NK-92 (cell line): ENCODE results near the gene THAP7.

Experiments
- DNase-seq: peaks from one replicate; lab custom pipeline; 2025; ENCODE audit not compliant: unreplicated experiment; lab: John Stamatoyannopoulos, UW

Gene THAP7

DNA sequence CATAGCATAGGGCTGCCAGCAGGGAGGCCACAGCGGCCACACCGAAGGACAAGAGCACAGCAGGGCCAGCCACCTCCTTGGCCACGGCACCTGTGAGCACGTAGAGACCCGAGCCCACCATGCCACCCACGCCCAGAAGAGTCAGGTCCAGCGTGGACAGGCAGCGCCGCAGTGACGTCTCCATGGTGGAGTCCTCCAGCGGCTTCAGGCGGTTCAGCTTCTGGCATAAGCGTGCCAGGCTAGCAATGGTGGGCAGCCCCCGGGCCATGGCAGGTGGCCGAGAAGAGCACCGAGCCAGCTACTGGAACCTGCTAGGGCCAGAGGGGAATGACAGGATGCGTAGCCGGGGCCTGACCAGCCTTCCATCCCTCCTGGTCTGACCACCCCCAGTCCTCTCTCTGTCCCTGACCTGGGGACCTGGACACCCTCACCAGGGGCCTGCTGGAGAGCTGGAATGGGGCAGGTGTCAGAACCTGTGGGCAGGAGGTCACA lies 29.7 kb upstream of the THAP7 start:
- no peak for DNase-seq

DNA sequence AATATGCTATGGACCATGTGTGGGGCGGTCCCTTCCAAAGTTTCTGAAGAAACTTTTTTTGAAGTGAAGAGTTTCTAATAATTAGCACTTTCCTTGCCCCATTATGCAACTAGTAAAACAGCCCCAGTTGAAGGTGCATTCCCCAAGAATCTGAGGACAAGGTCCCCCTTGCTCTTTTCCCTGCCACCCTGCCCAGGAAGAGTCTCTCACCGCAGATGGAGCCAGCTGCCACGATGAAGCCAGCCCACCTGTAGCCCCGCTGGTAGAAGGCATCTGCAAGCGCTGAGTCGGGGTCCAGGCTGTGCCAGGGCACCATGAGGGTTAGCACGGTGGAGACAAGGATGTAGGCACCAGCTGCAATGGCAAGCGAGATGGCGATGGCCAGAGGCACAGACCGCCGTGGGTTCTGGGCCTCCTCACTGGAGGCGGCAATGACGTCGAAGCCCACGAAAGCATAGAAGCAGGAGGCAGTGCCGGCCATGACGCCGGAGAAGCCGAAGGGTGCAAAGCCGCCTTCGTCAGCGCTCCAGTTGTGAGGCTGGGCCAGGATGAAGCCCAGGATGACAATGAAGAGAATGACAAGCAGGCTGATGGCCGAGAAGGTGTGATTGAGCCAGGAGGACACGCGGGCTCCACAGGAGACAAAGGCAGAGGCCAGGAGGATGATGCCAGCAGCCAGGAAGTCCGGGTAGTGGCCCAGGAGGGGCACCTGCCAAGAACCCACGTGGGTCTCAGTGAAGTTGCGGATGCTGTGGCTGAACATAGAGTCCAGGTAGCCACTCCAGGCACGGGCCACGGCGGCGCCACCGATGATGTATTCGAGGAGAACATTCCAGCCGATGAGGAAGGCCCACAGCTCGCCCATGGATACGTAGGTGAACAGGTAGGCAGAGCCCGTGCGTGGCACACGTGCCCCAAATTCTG lies 29.0 kb upstream of the THAP7 start:
- no peak for DNase-seq

DNA sequence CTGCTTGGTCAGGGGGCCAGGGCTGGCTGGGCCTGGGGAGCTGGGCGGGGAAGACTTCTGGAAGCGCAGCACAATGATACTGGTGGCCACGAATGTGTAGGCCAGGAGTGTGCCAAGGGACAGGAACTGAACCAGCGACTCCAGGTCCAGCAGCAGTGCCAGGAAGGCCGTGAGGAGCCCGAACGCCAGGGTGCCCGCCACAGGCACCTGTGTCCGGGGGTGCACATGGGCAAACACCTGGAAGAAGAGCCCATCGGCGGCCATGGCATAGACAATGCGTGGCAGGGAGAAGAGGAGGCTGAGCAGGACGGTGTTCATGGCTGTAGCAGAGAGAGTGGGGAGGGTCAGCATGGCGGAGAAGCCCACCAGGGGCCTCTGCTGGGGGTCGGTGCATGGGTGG lies 28.1 kb upstream of the THAP7 start:
- DNase-seq: no peak

DNA sequence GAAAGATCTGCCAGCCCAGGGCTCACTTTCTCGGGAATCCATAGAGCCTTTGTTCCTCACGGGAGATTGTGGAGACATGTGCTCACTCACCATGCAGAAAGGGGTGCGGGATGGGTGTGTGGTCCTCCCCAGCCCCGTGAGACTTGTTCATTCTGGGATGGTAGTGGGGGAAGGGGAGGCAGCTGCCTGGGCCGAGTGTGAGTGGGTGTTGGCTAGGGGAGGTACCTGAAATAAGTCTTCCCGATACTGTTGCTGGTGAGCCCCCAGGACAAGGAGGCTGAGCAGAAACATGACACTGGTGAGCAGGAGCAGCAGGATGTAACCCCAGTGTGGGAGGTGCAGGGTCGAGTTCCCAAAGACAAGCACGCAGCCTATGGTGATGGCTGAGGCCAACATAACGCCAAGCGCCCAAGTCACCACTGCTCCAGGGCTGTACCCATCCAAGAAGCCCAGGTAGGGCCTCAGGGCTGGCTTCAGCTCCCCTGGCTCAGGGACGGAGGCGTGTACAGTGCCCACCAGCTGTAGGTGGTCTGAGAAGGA lies 27.6 kb upstream of the THAP7 start:
- DNase-seq: no peak

DNA sequence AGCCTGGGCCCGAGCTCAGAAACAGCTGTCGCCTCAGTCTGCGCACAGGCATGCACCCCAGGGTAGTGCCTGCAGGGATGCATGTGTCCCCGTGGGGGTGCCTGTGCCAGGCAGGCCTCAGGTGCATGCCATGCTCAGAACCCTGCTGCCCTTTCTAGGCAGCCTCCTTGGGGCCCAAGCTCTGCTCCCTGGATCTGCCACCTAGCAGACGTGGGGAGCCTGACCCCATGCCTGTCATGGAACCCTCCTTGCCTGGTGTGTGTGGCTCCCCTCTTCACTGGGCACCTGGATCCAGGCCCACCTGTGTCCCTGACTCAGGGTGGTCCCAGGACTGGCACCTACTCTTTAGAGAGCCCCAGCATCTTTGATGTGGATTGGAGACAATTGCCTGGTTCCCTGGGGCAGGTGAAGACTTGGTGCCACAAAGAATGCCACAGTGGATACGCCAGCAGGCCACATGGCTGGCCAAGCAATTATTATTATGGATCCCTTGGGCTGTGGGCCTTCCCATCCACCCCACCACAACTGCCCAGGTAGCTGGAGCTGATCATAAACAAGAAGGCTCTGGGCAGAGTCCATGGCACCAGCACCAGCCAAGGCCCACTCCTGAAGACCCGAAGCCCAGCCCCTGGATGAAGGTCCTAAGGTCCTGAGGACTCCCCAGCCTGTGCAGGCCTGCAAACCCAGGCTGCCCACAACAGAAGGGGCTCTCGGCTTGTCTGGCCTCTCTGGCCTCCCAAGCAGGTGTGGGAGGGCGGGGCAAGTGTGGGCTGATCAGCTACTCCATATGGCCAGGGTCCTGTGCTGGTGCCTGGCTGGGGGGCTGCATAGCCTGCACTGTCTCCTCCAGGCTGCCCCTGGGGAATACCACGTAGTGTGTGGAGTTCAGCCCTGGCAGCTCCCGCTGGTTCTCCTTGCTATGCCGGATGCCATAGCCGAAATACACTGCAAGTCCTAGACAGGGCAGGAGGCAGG lies 26.6 kb upstream of the THAP7 start:
- DNase-seq: no peak

DNA sequence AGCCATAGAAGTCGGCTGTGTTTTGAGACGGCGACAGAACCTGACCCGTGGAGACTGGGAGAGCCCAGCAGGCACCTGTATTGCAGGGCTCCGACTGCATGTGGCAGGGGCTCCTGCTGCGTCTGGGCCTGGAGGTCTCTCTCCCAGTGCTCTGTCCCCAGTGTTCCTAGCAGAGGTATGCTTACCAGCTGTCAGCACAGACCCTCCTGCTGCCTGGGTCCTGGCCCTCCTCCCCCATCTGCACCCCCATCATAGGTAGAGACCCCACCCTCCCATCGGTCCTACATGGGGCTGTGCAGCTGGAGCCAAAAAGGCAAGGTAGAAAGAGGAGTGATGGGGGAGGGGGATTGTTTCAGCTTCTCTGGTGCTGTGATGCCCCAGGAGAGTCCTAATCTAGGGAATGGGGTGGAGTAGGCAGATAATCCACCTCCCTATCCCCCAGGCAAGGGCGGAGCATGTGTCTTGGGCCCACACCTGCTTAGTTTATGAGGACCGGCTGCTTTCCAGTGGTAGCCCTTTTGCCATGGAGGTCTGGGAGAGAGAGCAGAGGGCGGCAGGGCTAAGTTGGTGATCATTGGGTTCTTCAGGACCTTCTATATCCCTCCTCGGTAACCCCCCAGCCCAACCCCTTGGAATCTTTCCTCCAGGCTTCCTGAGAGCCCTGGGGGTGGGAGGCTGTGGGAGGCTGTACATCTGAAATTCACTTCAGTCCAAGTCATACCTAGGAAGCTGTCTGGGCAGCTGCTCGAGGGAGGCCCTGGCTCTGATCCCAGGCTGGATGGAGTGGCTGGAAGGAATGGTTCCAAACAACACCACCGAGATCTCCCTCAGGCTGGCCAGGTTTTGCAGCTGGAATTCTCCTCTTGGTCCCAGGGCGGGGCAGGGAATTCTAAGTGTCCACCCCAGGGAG lies 25.1 kb upstream of the THAP7 start:
- DNase-seq: no peak

DNA sequence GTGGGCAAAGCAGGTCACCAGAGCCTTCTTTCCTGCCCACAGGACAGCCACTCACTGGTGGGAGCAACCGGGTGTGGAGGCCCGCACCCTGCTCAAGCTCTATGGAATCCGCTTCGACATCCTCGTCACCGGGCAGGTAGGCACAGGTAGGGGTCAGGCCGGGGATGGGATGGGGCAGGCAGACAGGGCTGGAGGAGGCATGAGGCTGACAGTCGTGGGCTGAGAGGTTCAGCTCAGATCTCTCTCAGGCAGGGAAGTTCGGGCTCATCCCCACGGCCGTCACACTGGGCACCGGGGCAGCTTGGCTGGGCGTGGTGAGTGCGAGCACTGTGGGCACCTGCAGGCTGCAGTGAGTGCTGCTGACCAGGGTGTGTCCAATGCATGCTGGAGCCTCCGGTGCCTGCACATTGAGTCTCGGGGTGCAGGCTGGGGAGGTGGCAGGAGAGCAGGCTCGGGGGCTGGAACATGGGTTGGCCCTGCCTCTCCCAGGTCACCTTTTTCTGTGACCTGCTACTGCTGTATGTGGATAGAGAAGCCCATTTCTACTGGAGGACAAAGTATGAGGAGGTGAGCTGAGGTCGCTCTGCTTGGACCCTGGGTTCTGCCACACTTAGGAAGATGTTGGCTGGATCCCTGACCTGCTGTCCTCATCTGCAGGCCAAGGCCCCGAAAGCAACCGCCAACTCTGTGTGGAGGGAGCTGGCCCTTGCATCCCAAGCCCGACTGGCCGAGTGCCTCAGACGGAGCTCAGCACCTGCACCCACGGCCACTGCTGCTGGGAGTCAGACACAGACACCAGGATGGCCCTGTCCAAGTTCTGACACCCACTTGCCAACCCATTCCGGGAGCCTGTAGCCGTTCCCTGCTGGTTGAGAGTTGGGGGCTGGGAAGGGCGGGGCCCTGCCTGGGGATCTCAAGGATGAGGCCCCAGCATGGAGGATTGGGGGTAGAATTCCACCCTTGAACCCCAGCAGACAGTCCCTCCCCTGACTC lies 24.1 kb upstream of the THAP7 start:
- DNase-seq: no peak

DNA sequence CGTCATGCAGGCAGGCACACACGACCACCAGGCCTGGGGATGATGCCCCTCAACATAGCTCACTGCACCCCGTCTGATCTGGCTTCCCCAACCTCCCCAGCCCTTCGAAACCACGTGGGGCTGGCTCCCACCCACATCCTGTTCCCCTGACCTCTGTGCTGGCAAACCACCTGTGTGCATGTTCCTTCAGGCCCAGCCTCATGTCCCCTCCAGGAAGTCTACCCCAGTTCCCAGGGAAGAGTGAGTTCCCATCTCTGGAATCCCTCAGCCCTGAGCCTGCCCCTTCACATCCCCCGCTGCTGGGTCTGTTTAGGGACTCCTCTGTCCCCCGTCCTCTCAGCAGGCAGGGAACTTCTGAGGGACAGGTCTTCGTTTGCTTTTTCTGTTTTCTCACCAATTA lies 23.3 kb upstream of the THAP7 start:
- no peak for DNase-seq

DNA sequence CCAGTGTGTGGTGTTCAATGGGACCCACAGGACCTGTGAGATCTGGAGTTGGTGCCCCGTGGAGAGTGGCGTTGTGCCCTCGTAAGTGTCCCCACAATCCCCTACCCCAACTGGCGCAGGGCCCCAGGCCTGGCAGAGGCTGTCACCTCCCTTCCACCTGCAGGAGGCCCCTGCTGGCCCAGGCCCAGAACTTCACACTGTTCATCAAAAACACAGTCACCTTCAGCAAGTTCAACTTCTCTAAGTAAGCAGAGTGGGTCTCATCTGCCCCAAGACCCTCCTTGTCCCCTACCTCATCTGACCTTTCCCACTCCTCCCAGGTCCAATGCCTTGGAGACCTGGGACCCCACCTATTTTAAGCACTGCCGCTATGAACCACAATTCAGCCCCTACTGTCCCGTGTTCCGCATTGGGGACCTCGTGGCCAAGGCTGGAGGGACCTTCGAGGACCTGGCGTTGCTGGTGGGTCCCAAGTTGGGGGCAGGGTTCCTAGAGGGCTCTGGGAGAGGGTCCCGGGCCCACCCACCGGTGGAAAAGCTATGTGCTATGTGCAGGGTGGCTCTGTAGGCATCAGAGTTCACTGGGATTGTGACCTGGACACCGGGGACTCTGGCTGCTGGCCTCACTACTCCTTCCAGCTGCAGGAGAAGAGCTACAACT lies 21.2 kb upstream of the THAP7 start:
- no peak for DNase-seq

DNA sequence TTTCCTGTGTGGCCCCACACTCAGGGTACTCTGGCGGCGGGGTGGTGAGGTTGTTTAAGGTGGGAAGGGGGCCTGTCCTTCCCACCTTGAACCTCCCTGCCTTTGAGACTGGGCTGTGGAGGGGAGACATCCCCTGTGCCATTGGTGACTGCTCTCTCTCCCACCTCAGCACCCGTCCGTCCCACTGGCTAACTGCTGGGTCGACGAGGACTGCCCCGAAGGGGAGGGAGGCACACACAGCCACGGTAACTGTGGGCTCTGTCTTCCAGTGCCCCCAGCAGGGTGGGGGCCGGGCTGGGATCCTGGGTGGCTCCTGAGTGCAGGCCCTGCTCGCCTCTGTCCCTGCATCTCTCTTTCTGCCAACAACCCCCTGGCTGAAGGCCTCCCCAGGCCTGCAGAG lies 20.6 kb upstream of the THAP7 start:
- no peak for DNase-seq

DNA sequence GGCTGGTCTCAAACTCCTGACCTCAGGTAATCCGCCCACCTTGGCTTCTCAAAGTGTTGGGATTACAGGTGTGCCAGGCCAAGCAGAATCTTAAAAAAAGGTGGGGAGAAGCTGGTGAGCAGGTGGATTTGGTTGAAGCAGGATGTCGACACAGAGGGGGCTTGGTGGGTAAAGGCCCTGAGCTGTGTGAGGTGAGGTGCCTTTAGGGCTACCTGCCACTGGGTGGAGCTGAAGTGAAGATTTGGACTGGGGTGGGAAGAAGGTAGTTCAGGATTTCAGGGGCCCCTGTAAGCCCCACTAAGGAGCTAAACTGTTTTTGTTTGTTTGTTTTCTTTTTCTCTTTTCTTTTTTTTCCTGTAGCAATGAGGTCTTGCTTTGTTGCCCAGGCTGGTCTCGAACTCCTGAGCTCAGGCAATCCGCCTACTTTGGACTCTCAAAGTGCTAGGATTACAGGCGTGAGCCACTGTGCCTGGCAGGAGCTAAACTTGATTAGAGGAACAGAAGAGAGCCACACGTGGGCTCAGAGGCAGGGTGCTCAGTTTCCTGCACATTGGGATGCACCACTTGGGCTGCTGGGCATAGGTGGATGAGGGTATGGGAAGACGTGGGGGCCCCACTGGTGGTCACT lies 19.0 kb upstream of the THAP7 start:
- DNase-seq: no peak

DNA sequence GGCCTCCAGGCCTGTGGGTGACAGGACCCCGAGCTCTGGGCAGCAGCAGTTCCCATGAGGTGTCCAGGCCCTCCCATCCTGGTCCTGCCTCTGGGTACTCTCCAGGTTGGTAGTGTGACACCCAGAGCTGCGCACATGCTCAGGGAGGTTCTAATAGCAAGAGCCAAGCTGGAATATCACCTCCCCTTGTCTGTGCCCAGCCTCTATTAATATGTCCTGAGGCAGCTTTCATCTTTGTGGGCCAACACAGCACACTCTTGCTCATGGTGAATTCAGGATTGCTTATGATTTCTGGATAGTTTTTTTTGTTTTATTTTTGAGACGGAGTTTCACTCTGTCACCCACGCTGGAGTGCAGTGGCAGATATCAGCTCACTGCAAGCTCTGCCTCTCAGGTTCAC lies 16.4 kb upstream of the THAP7 start:
- no peak for DNase-seq

DNA sequence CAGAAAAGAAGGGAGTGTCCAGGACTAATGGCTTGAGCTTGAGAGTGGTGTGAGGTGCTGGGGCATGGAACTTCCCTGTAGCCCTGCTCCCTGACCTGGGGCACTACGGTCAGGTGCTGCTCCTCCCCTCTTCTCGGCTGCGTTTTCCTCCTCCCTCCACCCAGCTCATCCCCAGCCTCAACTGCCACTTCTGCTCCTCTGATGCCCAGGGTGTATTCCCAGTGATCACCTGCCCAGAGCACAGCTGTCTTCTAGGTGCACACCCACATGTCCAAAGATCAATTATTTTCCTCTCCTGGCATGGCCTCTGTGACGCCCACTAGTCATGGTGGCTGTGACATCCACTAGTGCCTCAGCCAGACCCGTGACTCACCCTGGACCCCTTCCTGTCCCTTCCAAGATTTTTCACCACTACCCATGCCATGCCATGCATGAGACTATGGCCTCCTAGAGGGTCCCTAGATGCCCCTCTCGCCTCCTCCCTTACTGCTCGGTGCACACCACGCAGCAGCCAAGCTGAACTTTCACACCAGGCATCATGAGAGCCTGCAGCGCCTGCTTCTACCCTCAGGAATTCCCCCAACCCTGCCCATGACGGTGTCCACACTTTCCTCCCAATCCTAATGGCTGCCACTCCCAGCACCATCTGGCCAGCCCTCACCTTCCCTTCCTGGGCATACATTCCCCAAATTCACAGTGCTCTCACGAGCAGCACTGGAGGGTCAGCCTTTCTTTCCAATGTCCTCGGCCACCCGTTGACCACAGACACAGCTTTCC lies 14.9 kb upstream of the THAP7 start:
- DNase-seq: no peak

DNA sequence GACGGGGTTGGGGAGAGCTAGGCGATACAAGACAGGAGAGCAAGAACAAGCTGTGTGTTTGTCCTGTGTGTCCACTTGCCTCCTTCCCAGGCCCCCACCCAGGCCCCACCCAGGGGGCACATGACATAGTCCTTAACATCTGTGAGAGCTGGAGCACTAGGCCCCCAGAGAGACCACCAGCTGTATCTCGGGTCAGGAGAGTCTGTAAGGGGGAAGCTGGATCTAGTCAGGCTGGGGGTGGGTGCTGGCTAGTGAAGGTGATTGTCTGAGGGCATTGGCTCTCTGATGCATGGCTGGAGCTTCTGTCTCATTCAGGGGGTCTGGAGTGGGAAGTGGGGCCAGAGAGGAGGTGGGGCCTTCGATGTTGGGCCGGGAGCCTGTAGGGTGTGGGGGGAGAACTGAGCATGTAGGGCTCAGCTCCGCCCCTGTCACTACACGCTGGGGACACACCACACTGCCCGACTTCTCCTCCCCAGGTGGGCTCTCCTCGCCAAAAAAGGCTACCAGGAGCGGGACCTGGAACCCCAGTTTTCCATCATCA lies 13.6 kb upstream of the THAP7 start:
- DNase-seq: no peak

DNA sequence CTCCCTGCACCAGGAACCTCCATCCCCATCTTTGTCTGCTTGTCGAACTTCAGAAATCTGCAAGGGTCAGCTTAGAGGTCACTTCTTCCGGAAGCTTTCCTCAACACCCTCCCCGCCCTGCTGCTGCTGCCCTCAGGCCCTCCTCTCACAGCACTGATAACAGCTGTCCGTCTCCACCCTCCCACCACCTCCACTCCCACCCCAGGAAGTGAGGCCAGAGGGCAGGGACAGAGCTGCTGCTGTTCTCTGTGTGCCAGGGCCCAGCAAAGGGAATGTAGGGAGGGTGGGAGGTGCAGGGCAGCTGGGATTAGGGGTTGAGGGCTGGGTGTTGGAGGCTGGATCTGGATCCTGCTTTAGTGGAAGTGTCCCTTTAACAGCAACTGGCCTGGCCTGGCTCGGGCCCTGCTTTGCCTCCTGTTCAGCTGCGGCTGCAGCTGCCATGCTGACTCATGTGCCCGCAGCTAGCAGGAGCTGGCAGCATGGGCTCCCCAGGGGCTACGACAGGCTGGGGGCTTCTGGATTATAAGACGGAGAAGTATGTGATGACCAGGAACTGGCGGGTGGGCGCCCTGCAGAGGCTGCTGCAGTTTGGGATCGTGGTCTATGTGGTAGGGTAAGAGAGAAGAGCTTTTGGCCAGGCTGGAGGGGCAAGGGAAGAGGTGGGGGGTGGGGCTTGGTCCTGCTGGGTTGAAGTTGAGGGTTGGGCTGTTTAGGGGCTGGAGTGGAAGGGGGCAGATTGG lies 13.0 kb upstream of the THAP7 start, which contains the start of gene P2RX6:
TSS of gene P2RX6 (plus strand) at position 440 of the 740 bp plus-strand sequence. CDS start at position 450, 10 bp downstream.
- no peak for DNase-seq

DNA sequence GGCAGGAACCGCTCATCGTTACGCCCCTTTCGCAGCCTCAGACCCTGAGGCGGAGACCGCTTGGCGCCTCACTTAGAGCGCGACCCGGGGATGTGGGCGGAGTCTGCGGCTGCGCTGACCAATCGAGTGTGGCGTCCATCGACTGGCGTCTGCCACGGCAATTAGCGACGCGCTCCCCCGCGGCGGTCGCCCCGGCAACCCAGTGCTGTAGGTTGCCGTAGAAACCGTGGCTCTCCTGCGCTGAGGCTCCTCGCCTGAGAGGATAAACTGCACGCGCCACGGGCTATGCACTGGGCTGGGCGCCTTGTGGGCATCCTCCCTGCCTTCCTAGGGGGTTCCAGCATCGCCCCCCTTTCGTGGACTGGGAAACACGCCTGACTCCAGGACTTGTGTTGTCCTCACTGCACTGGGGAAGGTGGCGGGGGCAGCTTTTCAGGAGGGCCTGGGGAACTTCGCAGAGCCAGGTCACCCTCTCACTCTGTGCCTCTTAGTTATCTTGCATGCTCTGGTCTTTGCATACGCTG lies 12.3 kb upstream of the THAP7 start:
- no peak for DNase-seq
